LNCaP clone FGC (cell line): ENCODE results near the gene ADI1.

Experiments
- DNase-seq: peaks from one replicate; pipeline ENCODE4 v3.0.0-alpha.2; 2011; ENCODE audit warnings: low read depth
- H3K4me3 ChIP-seq: 2 replicates; pipeline ENCODE4 v1.5.1; 2011; ENCODE audit warnings: mild to moderate bottlenecking, low read depth, low read length, control low read depth
- TF ChIP-seq, protein P1 (sequence below): IDR thresholded peaks from 2 replicates; pipeline ENCODE4 v1.5.1; 2012; ENCODE audit warnings: mild to moderate bottlenecking; ENCODE audit not compliant: control insufficient read depth, insufficient read depth; ENCODE audit errors: extremely low read depth

The ADI1 gene

DNA sequence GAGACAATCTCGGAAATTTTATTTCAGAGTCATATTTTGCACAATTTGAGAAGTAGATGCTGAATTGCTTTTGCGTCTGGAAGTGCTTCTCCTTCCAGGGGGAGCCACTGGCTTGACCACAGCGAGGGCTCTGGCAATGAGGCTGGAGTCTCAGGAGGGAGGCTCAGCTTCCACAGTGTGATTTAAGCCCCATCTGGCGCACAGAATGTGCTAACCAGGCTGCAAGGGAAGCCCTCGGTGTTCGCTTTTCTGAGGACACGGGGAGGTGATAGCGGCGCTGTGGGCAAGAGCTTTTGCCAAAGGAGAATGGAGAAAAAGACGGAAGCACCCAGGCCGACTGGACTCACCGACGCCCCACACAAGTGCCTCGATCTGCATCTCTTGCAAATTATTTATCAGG lies 52.4 kb downstream of the ADI1 start:
- TF ChIP-seq, protein P1, sequence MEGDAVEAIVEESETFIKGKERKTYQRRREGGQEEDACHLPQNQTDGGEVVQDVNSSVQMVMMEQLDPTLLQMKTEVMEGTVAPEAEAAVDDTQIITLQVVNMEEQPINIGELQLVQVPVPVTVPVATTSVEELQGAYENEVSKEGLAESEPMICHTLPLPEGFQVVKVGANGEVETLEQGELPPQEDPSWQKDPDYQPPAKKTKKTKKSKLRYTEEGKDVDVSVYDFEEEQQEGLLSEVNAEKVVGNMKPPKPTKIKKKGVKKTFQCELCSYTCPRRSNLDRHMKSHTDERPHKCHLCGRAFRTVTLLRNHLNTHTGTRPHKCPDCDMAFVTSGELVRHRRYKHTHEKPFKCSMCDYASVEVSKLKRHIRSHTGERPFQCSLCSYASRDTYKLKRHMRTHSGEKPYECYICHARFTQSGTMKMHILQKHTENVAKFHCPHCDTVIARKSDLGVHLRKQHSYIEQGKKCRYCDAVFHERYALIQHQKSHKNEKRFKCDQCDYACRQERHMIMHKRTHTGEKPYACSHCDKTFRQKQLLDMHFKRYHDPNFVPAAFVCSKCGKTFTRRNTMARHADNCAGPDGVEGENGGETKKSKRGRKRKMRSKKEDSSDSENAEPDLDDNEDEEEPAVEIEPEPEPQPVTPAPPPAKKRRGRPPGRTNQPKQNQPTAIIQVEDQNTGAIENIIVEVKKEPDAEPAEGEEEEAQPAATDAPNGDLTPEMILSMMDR = no peak
- no peak overlapping the region for H3K4me3 ChIP-seq
- DNase-seq = no peak

DNA sequence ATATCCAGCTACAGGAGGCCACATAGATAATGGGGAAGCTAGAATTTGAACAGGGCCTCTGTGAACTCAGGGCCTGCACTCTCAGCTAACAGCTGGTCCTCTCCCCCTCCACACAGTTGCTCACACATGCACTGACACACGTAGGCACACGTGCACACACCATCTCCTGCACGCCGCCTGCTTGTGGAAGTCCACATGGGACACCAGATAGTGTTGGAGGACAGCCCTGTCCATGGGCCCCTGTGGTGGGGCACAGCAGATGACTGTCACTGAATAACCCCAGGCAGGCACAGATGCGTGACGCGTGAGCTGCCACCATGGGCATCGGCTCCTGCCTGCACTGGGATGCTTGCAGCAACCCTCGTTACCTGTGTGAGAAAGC lies 52.9 kb downstream of the ADI1 start:
- no peak overlapping the region for H3K4me3 ChIP-seq
- no peak for DNase-seq
- TF ChIP-seq, protein P1 = no peak

DNA sequence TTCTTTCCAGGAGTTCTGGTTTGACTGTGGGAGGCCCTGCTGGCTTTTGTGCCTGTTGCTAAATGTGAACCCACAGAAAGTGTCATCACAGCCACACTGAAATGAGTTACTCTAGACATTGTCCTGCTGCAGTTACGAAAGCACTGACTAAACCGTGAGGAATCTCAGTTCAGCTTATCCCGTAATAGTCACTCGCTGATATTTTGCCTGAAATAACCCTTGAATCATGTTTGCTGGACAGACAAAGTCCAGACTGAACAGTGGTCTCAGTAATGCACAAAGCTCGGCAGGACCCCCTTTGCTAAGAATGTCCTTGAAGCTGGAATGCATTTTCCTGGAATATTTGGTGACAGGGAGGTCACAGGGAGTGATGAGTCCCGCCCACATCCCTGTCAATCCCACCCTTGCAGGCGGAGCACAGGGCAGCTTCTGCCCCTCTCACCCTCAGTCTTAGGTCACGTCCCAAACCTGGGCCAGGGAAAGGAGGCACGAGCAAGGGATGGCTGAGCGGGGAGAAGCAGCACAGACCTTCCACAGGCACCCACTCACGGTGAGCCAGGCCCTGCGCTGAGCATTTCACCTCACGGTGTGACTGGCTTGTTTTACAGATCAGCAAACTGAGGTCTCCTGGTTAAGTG lies 53.4 kb downstream of the ADI1 start:
- DNase-seq = no peak
- H3K4me3 ChIP-seq = no peak overlapping the region
- TF ChIP-seq, protein P1 = no peak

DNA sequence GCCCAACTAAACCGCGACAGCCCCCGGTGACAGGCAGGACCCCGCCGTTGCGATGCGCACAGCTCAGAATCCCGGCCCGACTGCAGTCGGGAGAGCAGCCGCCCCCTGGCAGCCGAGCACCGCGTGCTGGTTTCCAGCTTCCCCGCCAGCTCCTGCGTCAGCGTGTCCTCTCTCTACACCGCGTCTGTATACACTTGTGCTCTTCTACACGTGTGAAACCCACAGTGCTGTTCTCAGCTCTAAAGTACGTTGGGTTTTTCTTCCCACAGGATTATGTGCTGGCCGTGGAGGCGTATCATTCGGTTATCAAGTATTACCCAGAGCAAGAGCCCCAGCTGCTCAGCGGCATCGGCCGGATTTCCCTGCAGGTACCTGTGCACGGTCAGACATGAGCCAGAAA lies 54.0 kb downstream of the ADI1 start:
- H3K4me3 ChIP-seq = no peak overlapping the region
- no peak for DNase-seq
- TF ChIP-seq, protein P1 = no peak

DNA sequence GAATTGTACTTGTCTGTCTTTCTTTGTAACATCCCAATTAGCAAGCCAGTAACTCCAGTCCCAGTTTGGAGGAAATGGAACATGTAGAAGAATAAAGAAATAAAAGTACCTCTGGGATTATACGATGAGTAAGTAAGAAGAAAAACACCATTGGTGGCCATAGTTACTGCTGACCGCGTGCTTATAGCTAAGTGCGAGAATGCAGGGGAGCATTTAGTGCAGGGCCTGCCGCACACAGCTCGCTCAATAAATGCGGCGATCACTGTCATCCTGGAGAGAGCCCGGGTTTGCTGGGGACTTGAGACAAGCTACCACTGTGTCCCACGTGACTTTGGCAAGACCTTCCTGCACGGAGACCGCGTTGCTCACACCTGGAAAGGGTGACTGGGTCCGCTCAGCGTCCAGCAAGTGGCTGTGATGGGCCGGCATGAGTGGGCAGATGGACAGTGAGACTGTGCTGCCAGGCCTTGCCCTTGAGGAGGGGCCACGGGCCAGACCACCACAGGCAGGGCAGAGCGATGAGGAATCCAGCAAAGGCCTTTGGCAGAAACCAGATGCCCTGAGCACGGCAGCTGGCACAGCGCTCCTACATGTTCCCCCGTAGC lies 54.8 kb downstream of the ADI1 start:
- H3K4me3 ChIP-seq = no peak overlapping the region
- DNase-seq = no peak
- TF ChIP-seq, protein P1 = no peak

DNA sequence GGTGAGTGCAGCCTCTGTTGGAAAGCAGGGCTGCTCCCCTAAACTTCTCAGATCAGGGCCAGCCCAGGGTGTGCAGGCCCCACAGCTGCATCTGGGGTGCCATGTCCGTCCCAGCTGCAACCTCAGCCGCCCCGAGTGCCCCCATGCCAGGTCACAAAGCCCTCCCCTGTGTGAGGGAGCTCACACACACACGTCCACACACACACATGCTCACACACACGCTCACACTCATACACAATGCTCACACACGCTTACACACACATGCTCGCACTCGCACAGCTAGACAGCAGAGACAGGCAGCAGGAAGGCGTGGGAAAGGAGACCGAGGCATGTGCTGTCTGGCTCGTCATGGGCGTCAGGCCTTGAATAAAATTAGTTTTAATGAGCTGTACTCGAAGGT lies 55.4 kb downstream of the ADI1 start:
- DNase-seq = no peak
- TF ChIP-seq, protein P1 = no peak
- no peak overlapping the region for H3K4me3 ChIP-seq
